ENCODE data around the gene NUCKS1.
A peak's percentile ranks its signal among the peaks of the same experiment; 100 is the strongest.

NUCKS1 gene

DNA sequence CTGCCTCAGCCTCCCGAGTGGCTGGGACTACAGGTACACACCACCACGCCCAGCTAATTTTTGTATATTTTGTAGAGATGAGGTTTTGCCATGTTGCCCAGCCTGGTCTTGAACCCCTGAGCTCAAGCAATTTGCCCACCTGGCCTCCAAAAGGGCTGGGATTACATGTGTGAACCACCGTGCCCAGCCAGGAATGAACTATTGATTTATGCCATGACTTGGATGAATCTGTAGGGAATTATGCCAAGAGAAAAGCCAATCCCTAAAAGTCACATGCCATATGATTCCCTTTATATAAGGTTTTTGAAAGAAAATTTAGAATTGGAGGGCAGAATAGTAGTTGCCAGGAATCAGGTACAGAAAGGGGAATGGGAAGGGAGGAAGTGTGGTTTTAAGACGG lies 50.6 kb downstream of the NUCKS1 start:
- H3K27ac ChIP-seq (ENCODE audit: low read length) = no peak overlapping the region
- H3K4me3 ChIP-seq (ENCODE audit: low read length in 2 of 2) = no peak overlapping the region
- no peaks in the 10 kb centered on the region for H3K27me3 ChIP-seq (ENCODE audit: control insufficient read depth in 1 of 2, insufficient read depth in 2 of 2, low read length in 2 of 2)
- no peaks in the 10 kb centered on the region for H3K4me1 ChIP-seq (ENCODE audit: control insufficient read depth, insufficient read depth, low read length)
- peaks cover 2 to 5% of the 10 kb centered on the region in 2 donors for H3K36me3 ChIP-seq (ENCODE audit: control insufficient read depth in 2 of 2, insufficient read depth in 2 of 2, low read length in 2 of 2)
- H3K9me3 ChIP-seq (ENCODE audit: control insufficient read depth in 2 of 2, low read length in 2 of 2) = no peaks in the 10 kb centered on the region
- no peak overlapping the region for H3K9ac ChIP-seq (ENCODE audit: low read length in 2 of 2)

GRCh38 chr1:205698921-205699320 lies 51.1 kb downstream of the NUCKS1 start:
- H3K27ac ChIP-seq (ENCODE audit: low read length) = no peak overlapping the region
- H3K9me3 ChIP-seq (ENCODE audit: control insufficient read depth in 2 of 2, low read length in 2 of 2) = no peaks in the 10 kb centered on the region
- H3K36me3 ChIP-seq (ENCODE audit: control insufficient read depth in 2 of 2, insufficient read depth in 2 of 2, low read length in 2 of 2) = peaks cover under 1 to 5% of the 10 kb centered on the region in 2 donors
- H3K9ac ChIP-seq (ENCODE audit: low read length in 2 of 2) = no peak overlapping the region
- H3K4me3 ChIP-seq (ENCODE audit: low read length in 2 of 2) = no peak overlapping the region
- no peaks in the 10 kb centered on the region for H3K4me1 ChIP-seq (ENCODE audit: control insufficient read depth, insufficient read depth, low read length)
- H3K27me3 ChIP-seq (ENCODE audit: control insufficient read depth in 1 of 2, insufficient read depth in 2 of 2, low read length in 2 of 2) = no peaks in the 10 kb centered on the region

GRCh38 chr1:205693421-205693991 lies 56.5 kb downstream of the NUCKS1 start:
- Histone ChIP-seq H3K36me3 (ENCODE audit: control insufficient read depth in 2 of 2, insufficient read depth in 2 of 2, low read length in 2 of 2) (no peaks in the 10 kb centered on the region), H3K4me3 (ENCODE audit: low read length in 2 of 2) (no peak overlapping the region), H3K4me1 (ENCODE audit: control insufficient read depth, insufficient read depth, low read length) (no peaks in the 10 kb centered on the region), H3K9me3 (ENCODE audit: control insufficient read depth in 2 of 2, low read length in 2 of 2) (no peaks in the 10 kb centered on the region), H3K27ac (ENCODE audit: low read length) (no peak overlapping the region), H3K27me3 (ENCODE audit: control insufficient read depth in 1 of 2, insufficient read depth in 2 of 2, low read length in 2 of 2) (peaks cover 0 to 2% of the 10 kb centered on the region in 2 donors), H3K9ac (ENCODE audit: low read length in 2 of 2) (no peak overlapping the region)

- Histone ChIP-seq H3K27me3 (ENCODE audit: control insufficient read depth in 1 of 2, insufficient read depth in 2 of 2, low read length in 2 of 2) (peaks cover 0 to 2% of the 10 kb centered on the region in 2 donors), H3K4me3 (ENCODE audit: low read length in 2 of 2) (no peak overlapping the region), H3K36me3 (ENCODE audit: control insufficient read depth in 2 of 2, insufficient read depth in 2 of 2, low read length in 2 of 2) (no peaks in the 10 kb centered on the region), H3K9me3 (ENCODE audit: control insufficient read depth in 2 of 2, low read length in 2 of 2) (no peaks in the 10 kb centered on the region), H3K27ac (ENCODE audit: low read length) (no peak overlapping the region), H3K4me1 (ENCODE audit: control insufficient read depth, insufficient read depth, low read length) (no peaks in the 10 kb centered on the region), H3K9ac (ENCODE audit: low read length in 2 of 2) (no peak overlapping the region)
Observed at GRCh38 chr1:205692423-205692822, 57.6 kb downstream of the NUCKS1 start.

- no peaks in the 10 kb centered on the region for H3K36me3 ChIP-seq (ENCODE audit: control insufficient read depth in 2 of 2, insufficient read depth in 2 of 2, low read length in 2 of 2)
- no peak overlapping the region for H3K27ac ChIP-seq (ENCODE audit: low read length)
- no peak overlapping the region for H3K4me3 ChIP-seq (ENCODE audit: low read length in 2 of 2)
- H3K27me3 ChIP-seq (ENCODE audit: control insufficient read depth in 1 of 2, insufficient read depth in 2 of 2, low read length in 2 of 2) = peaks cover 0 to 2% of the 10 kb centered on the region in 2 donors
- no peaks in the 10 kb centered on the region for H3K4me1 ChIP-seq (ENCODE audit: control insufficient read depth, insufficient read depth, low read length)
- no peaks in the 10 kb centered on the region for H3K9me3 ChIP-seq (ENCODE audit: control insufficient read depth in 2 of 2, low read length in 2 of 2)
- H3K9ac ChIP-seq (ENCODE audit: low read length in 2 of 2) = no peak overlapping the region
Observed at GRCh38 chr1:205690122-205690756, 59.7 kb downstream of the NUCKS1 start.

DNA sequence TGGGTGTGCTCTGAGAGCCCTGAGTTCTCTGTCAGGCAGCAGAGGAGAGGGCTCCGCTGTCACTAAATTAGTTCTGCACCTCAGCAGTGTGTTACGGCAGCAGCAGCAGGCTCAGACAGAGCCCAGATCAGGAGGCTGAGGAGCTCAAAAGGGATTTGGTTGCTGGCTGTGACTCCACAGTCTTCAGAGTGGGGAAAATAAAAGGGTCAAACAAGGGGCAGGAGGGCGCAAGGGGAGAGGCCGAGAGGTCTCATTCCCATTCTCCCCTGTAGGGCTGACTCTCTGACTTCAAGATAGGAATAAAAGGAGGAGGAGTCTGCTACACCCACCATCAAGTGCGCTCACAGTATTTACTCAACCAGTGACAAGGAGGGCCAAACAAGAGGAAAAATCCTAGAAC lies 60.5 kb downstream of the NUCKS1 start:
- no peak overlapping the region for H3K27ac ChIP-seq (ENCODE audit: low read length)
- no peaks in the 10 kb centered on the region for H3K4me1 ChIP-seq (ENCODE audit: control insufficient read depth, insufficient read depth, low read length)
- H3K27me3 ChIP-seq (ENCODE audit: control insufficient read depth in 1 of 2, insufficient read depth in 2 of 2, low read length in 2 of 2) = peaks cover 0 to 2% of the 10 kb centered on the region in 2 donors
- H3K36me3 ChIP-seq (ENCODE audit: control insufficient read depth in 2 of 2, insufficient read depth in 2 of 2, low read length in 2 of 2) = no peaks in the 10 kb centered on the region
- no peaks in the 10 kb centered on the region for H3K9me3 ChIP-seq (ENCODE audit: control insufficient read depth in 2 of 2, low read length in 2 of 2)
- no peak overlapping the region for H3K4me3 ChIP-seq (ENCODE audit: low read length in 2 of 2)
- H3K9ac ChIP-seq (ENCODE audit: low read length in 2 of 2) = no peak overlapping the region

DNA sequence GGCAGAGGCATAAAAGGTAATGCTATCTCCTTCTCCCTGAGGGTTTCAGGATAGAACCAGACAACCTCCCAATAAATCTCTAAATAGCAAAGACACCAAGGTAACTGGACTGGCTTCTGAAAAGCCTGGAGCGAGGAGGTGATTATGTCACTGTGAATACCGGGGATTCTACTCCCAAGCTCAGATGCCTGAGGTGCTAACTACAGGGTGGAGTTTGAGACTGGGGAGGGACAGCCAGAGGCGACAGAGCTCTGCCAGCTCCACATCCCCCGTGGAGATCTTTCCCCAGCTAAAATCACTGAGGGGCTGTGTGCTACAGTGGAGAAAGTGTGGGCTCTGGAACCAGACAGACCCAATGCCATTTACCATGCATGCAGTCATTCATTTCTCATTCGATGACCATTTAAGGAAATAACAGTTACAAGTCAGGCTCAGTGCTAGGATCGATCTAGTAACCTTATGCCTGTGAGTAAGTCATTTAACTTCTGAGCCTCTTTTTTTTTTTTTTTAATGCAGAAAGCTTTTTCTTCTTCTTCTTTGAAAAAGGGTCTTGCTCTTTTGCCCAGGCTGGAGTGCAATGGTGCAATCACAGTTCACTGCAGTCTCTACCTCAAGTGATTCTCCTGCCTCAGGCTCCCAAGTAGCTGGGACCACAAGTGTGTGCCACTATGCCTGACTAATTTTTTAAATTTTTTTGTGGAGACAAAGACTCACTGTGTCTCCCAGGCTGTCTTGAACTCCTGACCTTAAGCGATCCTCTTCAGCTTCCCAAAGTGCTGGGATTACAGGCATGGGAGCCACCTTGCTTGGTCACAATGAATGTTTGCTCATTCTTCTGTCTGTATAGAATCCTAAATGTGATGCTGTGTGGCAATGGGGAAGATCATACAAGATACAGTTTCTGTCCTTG lies 61.6 kb downstream of the NUCKS1 start:
- H3K4me3 ChIP-seq (ENCODE audit: low read length in 2 of 2) = no peak overlapping the region
- H3K27ac ChIP-seq (ENCODE audit: low read length) = no peak overlapping the region
- H3K9me3 ChIP-seq (ENCODE audit: control insufficient read depth in 2 of 2, low read length in 2 of 2) = no peaks in the 10 kb centered on the region
- peaks cover 0 to 2% of the 10 kb centered on the region in 2 donors for H3K27me3 ChIP-seq (ENCODE audit: control insufficient read depth in 1 of 2, insufficient read depth in 2 of 2, low read length in 2 of 2)
- no peaks in the 10 kb centered on the region for H3K36me3 ChIP-seq (ENCODE audit: control insufficient read depth in 2 of 2, insufficient read depth in 2 of 2, low read length in 2 of 2)
- H3K9ac ChIP-seq (ENCODE audit: low read length in 2 of 2) = no peak overlapping the region
- no peaks in the 10 kb centered on the region for H3K4me1 ChIP-seq (ENCODE audit: control insufficient read depth, insufficient read depth, low read length)

DNA sequence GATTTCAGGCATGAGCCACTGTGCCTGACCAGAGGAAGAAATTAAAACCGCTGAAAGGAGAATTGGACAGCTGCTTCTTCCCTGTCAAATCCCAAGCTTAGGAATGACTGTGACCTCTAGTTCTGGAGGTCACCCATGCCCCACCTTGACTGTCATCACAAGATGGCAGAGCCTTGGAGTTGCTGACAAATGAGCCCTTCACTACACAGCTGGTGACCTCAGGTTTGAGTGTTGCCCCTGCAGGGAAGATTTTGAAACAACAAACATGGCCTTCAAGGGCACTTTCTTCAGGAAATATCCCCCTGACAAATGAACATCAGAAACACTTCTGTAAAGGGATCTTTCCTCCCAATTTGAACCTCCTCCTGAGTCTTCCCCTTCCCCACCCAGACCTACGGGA lies 62.7 kb downstream of the NUCKS1 start:
- no peaks in the 10 kb centered on the region for H3K27me3 ChIP-seq (ENCODE audit: control insufficient read depth in 1 of 2, insufficient read depth in 2 of 2, low read length in 2 of 2)
- H3K27ac ChIP-seq (ENCODE audit: low read length) = no peak overlapping the region
- H3K4me3 ChIP-seq (ENCODE audit: low read length in 2 of 2) = no peak overlapping the region
- H3K36me3 ChIP-seq (ENCODE audit: control insufficient read depth in 2 of 2, insufficient read depth in 2 of 2, low read length in 2 of 2) = no peaks in the 10 kb centered on the region
- no peaks in the 10 kb centered on the region for H3K4me1 ChIP-seq (ENCODE audit: control insufficient read depth, insufficient read depth, low read length)
- no peak overlapping the region for H3K9ac ChIP-seq (ENCODE audit: low read length in 2 of 2)
- H3K9me3 ChIP-seq (ENCODE audit: control insufficient read depth in 2 of 2, low read length in 2 of 2) = no peaks in the 10 kb centered on the region

GRCh38 chr1:205681364-205681763 lies 68.6 kb downstream of the NUCKS1 start:
- no peak overlapping the region for H3K4me3 ChIP-seq (ENCODE audit: low read length in 2 of 2)
- no peaks in the 10 kb centered on the region for H3K9me3 ChIP-seq (ENCODE audit: control insufficient read depth in 2 of 2, low read length in 2 of 2)
- peaks cover 0 to 3% of the 10 kb centered on the region in 2 donors for H3K27me3 ChIP-seq (ENCODE audit: control insufficient read depth in 1 of 2, insufficient read depth in 2 of 2, low read length in 2 of 2)
- no peaks in the 10 kb centered on the region for H3K36me3 ChIP-seq (ENCODE audit: control insufficient read depth in 2 of 2, insufficient read depth in 2 of 2, low read length in 2 of 2)
- H3K4me1 ChIP-seq (ENCODE audit: control insufficient read depth, insufficient read depth, low read length) = peaks cover 14% of the 10 kb centered on the region
- no peak overlapping the region for H3K9ac ChIP-seq (ENCODE audit: low read length in 2 of 2)
- H3K27ac ChIP-seq (ENCODE audit: low read length) = no peak overlapping the region

DNA sequence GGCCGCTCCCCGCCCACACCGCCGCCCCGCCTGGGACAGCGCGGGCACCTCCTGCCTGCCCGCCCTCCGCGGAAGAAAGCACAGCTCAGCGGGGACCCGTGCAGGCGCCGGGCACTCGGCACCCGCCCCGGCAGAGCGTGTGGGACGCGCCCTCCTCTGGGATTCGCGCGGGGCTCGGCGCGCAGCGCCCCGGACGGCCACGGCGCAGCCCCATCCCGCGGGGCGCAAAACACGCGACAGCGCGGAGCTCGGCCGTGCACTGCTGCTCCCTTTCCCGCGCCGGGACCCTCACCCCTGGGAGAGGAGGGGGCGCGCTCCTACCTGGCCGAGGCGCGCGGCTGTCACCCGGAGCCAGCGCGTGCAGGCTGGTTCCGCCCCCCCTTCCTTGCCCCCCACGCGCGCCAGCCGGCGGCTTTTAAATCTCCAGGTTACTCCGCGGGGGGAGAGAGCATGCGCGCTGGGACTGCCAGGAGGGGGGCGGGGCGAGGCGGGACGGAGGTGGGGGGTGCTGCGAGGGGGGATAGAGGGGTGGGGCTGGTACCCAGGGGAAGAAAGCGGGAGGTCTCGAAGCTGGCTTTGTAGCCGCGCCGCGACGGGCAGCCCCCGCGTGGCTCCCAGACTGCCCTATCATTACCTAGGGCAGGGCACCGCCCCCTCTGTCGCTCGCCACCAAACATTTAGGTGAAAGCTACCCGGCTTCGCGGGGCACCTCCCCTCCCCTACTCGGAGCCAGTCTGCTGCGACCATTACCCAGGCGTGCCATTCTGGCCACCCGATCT lies 69.7 kb downstream of the NUCKS1 start, which contains the start of gene SLC45A3:
Gene SLC45A3 (minus strand): TSS at position 437 of the 779 bp plus-strand sequence. CDS start 15,853 bp downstream, outside the sequence.
- Histone ChIP-seq H3K27me3 (ENCODE audit: control insufficient read depth in 1 of 2, insufficient read depth in 2 of 2, low read length in 2 of 2) (peaks cover 2 to 3% of the 10 kb centered on the region in 2 donors), H3K4me3 (ENCODE audit: low read length in 2 of 2) (peak within 1 kb of the TSS; percentile 60 to 75), H3K36me3 (ENCODE audit: control insufficient read depth in 2 of 2, insufficient read depth in 2 of 2, low read length in 2 of 2) (no peaks in the 10 kb centered on the region), H3K4me1 (ENCODE audit: control insufficient read depth, insufficient read depth, low read length) (peaks cover 14% of the 10 kb centered on the region), H3K9ac (ENCODE audit: low read length in 2 of 2) (peak within 1 kb of the TSS; percentile 47 to 63), H3K27ac (ENCODE audit: low read length) (no peak within 1 kb of the TSS), H3K9me3 (ENCODE audit: control insufficient read depth in 2 of 2, low read length in 2 of 2) (no peaks in the 10 kb centered on the region)

Measured in stomach smooth muscle (tissue), 2 donors.